Measurements from ENCODE around the gene ROCK2.
"Not testable (repeated sequence)": the region's sequence is repeated elsewhere in the genome, so short reads cannot be mapped to it uniquely, and the experiment has no call there.

GRCh38 chr2:11252458-11252857 is 92.0 kb downstream of the ROCK2 start:
- not testable (repeated sequence) for TF ChIP-seq CTCF (IDR thresholded peaks at IDR 0.05); MYBL2 (CRISPR knock-in tag; IDR thresholded peaks at IDR 0.05); ATF2 (CRISPR knock-in tag; IDR thresholded peaks at IDR 0.05; ENCODE audit: borderline replicate concordance, low read depth); CREM (CRISPR knock-in tag; IDR thresholded peaks at IDR 0.05); IRF1 (CRISPR knock-in tag; IDR thresholded peaks at IDR 0.05); ATF3 (CRISPR knock-in tag; conservative IDR thresholded peaks at IDR 0.05); ZBTB43 (CRISPR knock-in tag; IDR thresholded peaks at IDR 0.05); KAT7 (CRISPR knock-in tag; IDR thresholded peaks at IDR 0.05; ENCODE audit: borderline replicate concordance); TP53 (CRISPR knock-in tag; IDR thresholded peaks at IDR 0.05); FOXK1 (CRISPR knock-in tag; IDR thresholded peaks at IDR 0.05); RELA (CRISPR knock-in tag; IDR thresholded peaks at IDR 0.05; ENCODE audit: borderline replicate concordance); CBFB (CRISPR knock-in tag; IDR thresholded peaks at IDR 0.05; ENCODE audit: low read depth); ESRRA (CRISPR knock-in tag; IDR thresholded peaks at IDR 0.05; ENCODE audit: borderline replicate concordance)

Measured in WTC11 (cell line).